GM21367 (cell line): ENCODE measurements around the gene PMPCA.
"Not testable (repeated sequence)": the region's sequence is repeated elsewhere in the genome, so short reads cannot be mapped to it uniquely, and the experiment has no call there.

Experiments
- ATAC-seq: cut with Tn5 transposase; IDR thresholded peaks from one replicate; pipeline ENCODE4 v1.9.1; 2021; ENCODE audit not compliant: unreplicated experiment

PMPCA gene

DNA sequence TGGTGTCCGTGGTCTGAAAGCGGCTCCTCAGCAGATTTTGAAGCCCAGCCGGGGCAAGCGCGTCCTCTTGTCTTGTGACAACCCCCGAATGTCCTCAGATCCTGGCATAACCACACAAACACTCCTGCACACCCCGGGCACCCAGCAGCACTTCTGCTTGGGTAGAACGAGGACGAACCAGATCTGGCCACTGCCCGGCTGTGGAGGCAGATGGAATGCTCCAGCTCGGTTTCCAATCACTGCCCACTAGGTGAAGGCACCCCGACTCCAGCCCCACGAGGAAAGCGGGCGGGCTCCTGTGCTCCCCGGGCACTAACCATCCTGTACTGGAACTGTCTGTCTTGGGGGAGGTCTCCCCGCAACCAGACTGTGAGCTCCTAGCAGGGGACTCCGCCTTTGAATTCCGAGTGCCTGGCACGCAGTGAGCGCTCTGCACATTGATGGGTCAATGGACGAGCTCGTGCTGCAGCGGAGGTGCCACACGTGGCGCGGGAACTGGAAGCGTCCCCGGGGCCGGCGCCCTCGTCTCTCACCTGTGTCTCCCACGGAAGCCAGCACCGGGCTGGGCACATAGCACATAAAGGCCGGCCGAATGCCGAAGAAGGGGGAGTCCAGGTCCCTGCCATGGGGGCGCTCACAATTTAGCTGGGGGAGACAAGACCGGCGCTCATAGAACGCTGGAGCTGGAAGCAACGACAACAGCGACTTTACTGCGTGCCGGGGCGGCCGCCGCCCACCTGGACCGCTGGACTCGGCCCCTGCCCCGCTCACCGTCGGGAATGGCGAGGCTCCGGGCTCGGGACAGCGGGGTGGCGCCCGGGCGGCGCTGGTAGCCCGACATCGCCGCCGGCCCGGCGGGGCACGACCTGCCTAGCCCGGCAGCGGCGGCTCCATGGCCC is 652 bp upstream of the PMPCA start:
- no peak for ATAC-seq

- no peak for ATAC-seq
Measured at GRCh38 chr9:136411378-136411777, 920 bp downstream of the PMPCA start.

DNA sequence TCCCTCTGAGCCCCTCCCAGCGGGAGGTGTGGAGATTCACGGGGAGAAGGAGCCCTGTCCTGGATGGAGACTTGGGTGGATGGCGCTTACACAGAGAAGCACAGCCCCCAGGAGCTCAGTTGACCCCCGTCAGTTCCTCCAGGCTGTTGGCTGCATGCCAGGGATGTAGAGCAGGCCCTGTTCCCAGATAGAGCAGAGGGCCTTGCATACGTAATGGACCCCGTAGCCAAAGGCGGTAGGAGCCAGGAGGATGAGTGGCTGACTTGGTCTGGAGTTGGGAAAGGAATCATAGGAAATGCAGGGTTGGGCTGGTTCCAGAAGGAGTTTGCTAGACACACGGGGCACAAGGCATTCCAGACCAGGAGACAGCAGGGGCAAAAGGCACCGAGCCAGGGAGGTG is 2.5 kb downstream of the PMPCA start:
- no peak for ATAC-seq

DNA sequence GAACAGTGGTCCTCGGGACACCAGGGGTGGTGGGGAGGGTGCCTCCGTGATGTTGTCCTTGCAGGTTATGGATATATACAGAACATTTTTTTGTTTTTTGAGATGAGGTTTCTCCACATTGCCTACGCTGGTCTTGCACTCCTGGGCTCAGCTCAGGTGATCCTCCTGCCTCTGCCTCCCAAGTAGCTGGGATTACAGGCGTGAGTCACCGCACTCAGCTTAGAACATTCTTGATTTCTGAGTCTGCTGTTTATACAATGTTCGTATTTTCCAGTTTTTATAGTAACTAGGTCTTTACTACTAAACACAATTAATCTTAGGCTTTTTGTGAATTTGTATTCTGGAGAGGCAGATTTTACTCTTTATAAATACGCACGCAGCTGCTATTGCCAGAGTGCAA is 6.0 kb downstream of the PMPCA start:
- no peak for ATAC-seq

DNA sequence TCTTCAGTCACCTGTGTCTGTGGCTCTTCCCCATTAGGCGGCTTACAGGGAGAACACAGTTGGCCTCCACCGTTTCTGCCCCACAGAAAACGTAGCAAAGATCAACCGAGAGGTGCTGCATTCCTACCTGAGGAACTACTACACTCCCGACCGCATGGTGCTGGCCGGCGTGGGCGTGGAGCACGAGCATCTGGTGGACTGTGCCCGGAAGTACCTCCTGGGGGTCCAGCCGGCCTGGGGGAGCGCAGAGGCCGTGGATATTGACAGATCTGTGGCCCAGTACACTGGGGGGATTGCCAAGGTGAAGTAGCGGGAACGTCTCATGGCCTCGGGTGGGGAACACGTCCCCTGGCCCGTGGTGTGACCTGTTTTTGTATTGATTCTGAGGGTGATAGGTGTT is 6.5 kb downstream of the PMPCA start:
- no peak for ATAC-seq

GRCh38 chr9:136418182-136419091 is 8.0 kb downstream of the PMPCA start:
- ATAC-seq, result no peak

DNA sequence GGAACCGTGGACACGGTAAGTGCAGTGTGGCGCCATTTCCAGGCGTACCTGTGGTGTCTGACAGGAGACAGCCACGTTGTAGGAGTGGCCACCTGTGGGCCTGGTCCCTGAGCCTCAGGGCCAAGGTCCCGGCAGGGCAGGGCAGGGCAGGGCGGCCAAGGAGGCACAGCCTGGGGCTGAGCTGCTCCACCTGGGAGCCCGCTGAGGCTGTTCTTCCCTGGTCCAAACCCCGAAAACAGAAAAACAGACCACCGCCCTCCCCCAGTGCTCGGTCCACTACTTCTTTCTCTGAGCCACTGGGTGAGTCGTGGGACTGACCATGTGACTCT is 8.6 kb downstream of the PMPCA start:
- no peak for ATAC-seq

GRCh38 chr9:136421791-136422190 is 11.3 kb downstream of the PMPCA start:
- no peak for ATAC-seq

GRCh38 chr9:136422876-136423275 is 12.4 kb downstream of the PMPCA start:
- ATAC-seq, result no peak

- ATAC-seq, result no peak
Measured at GRCh38 chr9:136423432-136424146, 13.1 kb downstream of the PMPCA start.

GRCh38 chr9:136424750-136425362 is 14.4 kb downstream of the PMPCA start:
- no peak for ATAC-seq

GRCh38 chr9:136425367-136425766 is 14.9 kb downstream of the PMPCA start:
- ATAC-seq, result not testable (repeated sequence)

- no peak for ATAC-seq
Measured at GRCh38 chr9:136426787-136427186, 16.3 kb downstream of the PMPCA start.

DNA sequence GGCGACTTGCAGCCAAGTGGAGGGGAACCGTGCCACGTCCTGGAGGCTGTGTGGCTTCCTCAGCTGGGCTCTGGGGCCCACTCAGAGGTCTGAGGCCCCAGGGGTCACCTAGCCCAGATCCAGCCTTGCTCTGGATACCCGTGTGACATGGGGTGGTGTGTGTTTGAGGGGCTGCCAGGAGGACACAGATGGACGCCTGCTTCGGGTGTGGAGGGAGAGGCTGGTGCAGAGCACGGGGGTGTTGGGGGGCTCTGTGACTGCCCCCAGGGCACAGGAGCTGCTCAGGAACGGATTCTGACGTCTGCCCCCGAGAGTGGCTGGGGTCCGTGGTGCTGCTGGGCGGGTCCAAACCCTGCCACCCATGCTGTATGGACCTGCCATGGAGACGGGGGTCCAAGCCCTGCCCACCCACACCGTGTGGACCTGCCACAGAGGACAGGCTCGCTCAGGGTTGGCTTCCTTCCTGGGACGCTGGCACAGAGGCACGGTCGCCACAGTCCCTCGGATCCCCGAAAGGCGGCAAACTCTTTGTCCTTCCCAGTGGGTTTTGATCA is 18.7 kb downstream of the PMPCA start:
- ATAC-seq, result no peak

- ATAC-seq, result no peak
Measured at GRCh38 chr9:136429683-136430491, 19.4 kb downstream of the PMPCA start.

DNA sequence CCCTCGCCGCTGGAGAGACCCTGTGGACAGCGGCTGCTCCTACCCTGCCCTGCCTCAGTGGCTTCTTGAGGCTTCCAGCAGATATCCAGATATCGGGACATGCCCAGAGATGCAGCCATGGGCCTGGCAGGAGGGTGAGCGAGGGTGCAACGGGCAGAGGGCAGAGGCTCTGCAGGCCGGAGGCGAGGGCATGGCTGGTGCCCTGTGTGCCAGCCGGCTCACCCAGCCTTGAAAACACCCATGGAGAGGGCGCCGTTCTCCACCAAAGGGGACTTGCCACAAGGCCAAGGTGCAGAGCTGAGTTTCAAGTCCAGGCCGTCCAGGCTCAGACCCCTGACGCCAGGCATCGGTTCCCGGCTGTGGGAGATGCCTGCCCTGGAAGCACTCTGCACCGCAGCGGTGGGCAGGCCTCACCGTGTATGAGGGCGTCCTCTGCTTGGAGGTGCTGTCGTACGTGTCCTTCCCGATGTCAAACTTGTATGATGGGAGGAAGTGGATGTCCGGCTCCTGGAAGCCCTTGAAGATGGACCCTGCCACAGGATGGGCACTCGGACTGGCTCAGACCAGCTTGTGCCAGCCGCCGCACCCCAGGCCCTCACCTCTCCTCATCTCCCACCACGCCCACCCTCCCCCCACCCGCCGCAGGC is 20.3 kb downstream of the PMPCA start:
- no peak for ATAC-seq

DNA sequence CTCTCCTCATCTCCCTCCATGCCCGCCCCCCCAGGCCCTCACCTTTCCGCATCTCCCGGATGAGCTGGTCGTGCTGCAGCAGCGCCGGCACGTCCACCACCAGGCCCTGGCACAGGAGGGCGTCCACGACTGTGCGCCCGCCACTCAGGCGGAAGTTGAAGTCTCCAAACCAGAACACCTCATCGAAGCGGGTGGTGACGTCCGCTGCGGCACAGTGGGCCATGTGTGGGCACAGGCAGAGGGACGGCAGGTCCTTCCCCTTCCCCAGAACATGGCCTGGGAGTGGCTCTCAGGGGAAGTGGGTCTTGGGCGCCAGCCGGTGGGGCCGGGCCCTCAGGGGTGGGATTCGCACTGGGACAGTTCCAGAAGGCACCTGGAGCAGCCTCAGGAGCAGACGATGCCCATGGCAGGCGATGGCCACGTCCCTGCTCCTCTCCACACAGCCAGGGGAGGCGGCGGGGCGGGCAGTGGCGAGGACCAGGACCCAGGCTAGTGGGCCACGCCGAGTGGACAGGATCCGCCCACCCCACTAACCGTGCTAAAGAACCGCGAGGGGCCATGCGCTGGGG is 21.4 kb downstream of the PMPCA start:
- no peak for ATAC-seq

GRCh38 chr9:136432591-136432990 is 22.1 kb downstream of the PMPCA start:
- no peak for ATAC-seq
